Central memory CD8-positive, alpha-beta T cell (primary cell): Measurements from ENCODE around the gene ZC3H8.
A peak's percentile ranks its signal among the peaks of the same experiment; 100 is the strongest.

Experiments
- ATAC-seq: fragments of 150-1000 bp; cut with Tn5 transposase; replicated peaks from 2 replicates; pipeline ENCODE4 v1.10.0; 2022; ENCODE audit warnings: mild to moderate bottlenecking, moderate FRiP score, moderate number of reproducible peaks; ENCODE audit not compliant: poor library complexity, severe bottlenecking; ENCODE audit errors: extremely low read depth
- DNase-seq, 2 donors: peaks; one replicate each; pipeline ENCODE4 v3.0.0; 2021; ENCODE audit warnings: low spot score in 2 of 2
- H3K27ac Mint-ChIP-seq: one replicate; pipeline ENCODE4 v1.8.0; 2022; ENCODE audit warnings: low read depth, mild to moderate bottlenecking, moderate library complexity, mixed read lengths
- H3K27me3 Mint-ChIP-seq: one replicate; pipeline ENCODE4 v1.8.0; 2022; ENCODE audit warnings: mixed read lengths
- H3K36me3 Mint-ChIP-seq: one replicate; pipeline ENCODE4 v1.8.0; 2022; ENCODE audit warnings: mild to moderate bottlenecking, moderate library complexity, mixed read lengths; ENCODE audit not compliant: insufficient read depth
- H3K4me1 Mint-ChIP-seq: one replicate; pipeline ENCODE4 v1.8.0; 2022; ENCODE audit warnings: mixed read lengths
- H3K4me3 Mint-ChIP-seq: one replicate; pipeline ENCODE4 v1.8.0; 2022; ENCODE audit warnings: mild to moderate bottlenecking, moderate library complexity, mixed read lengths
- H3K9me3 Mint-ChIP-seq: one replicate; pipeline ENCODE4 v1.8.0; 2022; ENCODE audit warnings: mixed read lengths

Gene ZC3H8

DNA sequence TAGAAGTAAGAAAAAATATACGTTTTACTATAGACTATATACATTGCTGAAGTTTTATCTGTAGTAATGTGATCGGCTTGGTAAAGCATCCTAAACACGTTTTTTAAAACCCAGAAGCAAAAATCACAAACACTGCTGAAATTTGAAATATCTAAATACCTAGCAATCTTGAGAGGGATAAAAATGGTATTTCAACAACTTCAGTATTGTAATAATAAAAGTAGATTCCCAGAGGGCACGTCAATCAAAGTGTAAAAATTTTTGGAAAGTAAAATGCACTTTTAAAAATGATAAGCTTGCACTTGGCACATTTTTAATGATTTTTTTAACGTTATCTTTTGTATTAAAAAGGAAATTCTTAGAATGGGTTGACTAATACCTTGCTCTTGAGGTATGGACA is 22.1 kb upstream of the ZC3H8 start:
- no peak for DNase-seq
- no peak for ATAC-seq
- H3K9me3 Mint-ChIP-seq: no peaks in the 10 kb centered on the region
- peak overlapping the region; percentile 89 for H3K4me3 Mint-ChIP-seq
- peak overlapping the region; percentile 99 for H3K27ac Mint-ChIP-seq
- peaks cover 18% of the 10 kb centered on the region for H3K4me1 Mint-ChIP-seq
- H3K36me3 Mint-ChIP-seq: peaks cover 17% of the 10 kb centered on the region
- H3K27me3 Mint-ChIP-seq: no peaks in the 10 kb centered on the region

DNA sequence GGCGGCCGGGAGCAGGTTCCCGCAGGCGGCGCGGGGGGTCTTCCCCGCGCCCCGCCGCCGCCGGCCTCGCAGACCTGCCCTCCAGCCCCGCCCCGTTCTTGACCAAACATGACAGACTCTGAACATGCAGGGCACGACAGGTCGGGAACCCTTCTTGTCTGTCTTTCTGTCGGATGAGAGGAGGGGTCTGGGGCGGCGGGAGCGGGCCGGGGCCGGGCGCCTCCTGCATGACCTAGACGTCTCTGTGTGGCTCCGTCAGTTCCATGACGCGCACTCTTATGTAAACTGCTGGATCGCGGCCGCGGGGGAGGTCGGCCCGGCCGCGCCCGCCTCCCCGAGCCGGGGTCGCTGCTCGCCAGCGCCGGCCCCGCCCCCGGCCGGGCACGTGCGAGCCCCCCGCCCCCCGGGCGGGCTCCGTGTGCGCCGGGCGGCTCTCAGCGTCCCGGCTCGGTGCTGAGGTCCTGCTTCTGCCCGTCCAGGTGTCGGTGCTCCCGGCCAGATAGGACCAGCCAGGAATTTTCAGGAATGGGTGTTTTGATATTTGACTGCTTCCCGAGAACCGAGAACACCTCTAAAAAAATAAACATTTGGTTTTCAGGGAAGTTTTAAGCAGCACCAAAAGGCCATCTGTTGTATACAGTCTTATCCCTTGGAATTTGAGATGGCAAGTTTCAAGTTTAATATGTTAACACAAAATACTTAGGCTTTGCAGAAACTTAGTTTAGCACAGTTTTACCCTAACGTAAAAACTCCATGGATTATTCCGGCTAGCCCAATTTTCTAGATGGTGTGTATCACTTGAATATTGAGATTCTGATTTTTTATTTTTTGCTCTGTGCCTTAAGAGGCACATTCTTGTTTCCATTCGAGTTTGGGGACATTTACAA is 21.3 kb upstream of the ZC3H8 start:
- Mint-ChIP-seq H3K9me3 (no peaks in the 10 kb centered on the region), H3K36me3 (peaks cover 17% of the 10 kb centered on the region), H3K4me1 (peaks cover 13% of the 10 kb centered on the region), H3K4me3 (peak overlapping the region; percentile 89), H3K27ac (peak overlapping the region; percentile 99), H3K27me3 (no peaks in the 10 kb centered on the region)
- DNase-seq (peak; percentile 68 to 75), ATAC-seq (peak; percentile 72)

DNA sequence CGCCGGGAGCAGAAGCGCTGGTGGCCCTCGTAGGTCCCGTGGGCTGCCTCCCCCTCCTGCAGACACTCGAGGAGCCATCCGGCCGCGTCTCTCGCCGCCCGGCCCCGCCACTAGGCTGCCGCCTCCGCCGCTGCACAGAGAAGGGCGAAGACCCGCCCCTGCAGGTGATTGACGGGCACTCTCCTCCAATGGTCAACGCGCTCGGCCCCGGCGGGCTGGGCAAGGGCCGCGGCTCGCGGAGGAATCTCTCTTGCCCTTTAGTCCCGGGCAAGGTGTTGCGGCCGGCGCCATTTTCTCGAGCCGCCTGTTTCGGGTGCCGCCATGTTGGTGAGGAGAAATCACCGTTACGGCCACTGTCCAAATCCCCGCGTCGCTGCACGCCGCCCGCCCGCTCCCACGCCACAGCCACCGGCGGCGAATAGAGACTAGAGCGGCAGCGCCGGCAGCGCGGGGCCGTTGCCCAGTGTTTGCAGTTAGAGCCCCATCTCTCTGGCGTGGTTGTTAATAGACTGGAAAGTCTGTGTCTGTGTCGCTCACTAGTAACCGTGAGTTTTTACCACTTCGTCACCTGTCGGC is 20.6 kb upstream of the ZC3H8 start, which contains the start of gene ZC3H6:
Gene ZC3H6, plus strand, starts transcription at position 287 of the 576 bp plus-strand sequence. CDS start 398 bp downstream, outside the sequence.
- peak within 1 kb of the TSS; percentile 99 for H3K27ac Mint-ChIP-seq
- no peaks in the 10 kb centered on the region for H3K9me3 Mint-ChIP-seq
- peaks cover 6% of the 10 kb centered on the region for H3K4me1 Mint-ChIP-seq
- ATAC-seq (peak; percentile 95), DNase-seq (peak; percentile 100)
- no peaks in the 10 kb centered on the region for H3K27me3 Mint-ChIP-seq
- H3K4me3 Mint-ChIP-seq: peak within 1 kb of the TSS; percentile 89
- H3K36me3 Mint-ChIP-seq: peaks cover 17% of the 10 kb centered on the region

DNA sequence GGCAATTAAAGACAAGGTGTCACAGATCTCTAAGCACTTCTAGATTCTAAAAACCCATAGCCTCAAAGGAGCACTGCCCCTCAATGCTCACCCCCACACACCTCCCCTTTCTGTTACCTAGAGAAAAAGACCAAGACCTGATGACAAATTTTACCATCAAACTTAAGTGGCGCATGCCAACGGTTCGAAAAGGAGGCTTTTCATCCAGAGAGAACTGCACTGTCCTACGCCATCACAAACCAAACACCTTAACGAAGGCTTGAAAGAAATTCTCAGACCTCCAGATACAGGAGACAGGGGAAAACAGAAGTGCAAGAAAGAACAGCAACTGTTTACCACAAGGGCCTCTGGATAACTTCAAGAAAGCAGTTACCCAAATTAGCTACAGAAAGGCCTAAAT is 18.5 kb upstream of the ZC3H8 start:
- no peak overlapping the region for H3K4me3 Mint-ChIP-seq
- no peaks in the 10 kb centered on the region for H3K4me1 Mint-ChIP-seq
- DNase-seq (no peak), ATAC-seq (no peak)
- H3K27me3 Mint-ChIP-seq: no peaks in the 10 kb centered on the region
- H3K9me3 Mint-ChIP-seq: peaks cover 5% of the 10 kb centered on the region
- H3K36me3 Mint-ChIP-seq: peaks cover 17% of the 10 kb centered on the region
- H3K27ac Mint-ChIP-seq: no peak overlapping the region

DNA sequence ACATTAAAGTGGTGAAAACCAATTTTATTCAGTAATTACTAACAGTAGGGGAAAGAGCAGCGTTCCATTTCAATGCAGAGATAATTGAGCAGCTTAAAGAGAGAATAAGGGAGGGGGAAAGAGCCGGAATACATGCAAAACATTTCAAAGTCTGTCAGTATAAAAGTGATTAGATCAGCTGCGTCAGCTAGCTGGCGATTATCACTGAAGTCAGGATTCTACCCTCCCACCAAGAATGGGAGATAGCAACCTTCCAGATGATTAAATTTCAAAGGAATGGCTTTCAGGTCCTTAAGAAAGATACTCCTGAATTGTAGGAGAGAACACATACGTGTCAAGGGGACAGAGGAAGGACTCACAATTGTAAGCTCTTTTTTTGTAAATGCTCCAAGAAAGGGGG is 17.8 kb upstream of the ZC3H8 start:
- Mint-ChIP-seq H3K36me3 (peaks cover 17% of the 10 kb centered on the region), H3K27me3 (no peaks in the 10 kb centered on the region), H3K4me3 (no peak overlapping the region), H3K9me3 (peaks cover 8% of the 10 kb centered on the region), H3K27ac (no peak overlapping the region), H3K4me1 (no peaks in the 10 kb centered on the region)
- DNase-seq: no peak
- ATAC-seq: no peak

DNA sequence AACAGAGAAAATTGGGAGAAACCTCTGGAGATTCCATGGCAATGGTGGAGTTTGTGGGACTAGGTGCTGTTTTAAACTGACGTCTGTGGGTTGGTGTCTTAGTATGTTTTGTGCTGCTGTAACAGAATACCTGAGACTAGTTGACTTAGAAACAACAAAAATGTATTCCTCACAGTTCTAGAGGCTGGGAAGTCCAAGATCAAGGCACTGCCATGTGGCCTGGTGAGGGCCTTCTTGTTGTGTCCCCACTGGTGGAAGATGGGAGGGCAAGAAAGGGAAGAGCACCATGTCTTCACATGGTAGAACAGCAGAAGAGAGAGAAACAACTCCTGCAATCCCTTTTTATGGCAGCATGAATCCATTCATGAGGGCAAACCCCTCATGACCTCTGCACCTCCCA is 13.7 kb upstream of the ZC3H8 start:
- Mint-ChIP-seq H3K27ac (no peak overlapping the region), H3K4me1 (no peaks in the 10 kb centered on the region), H3K36me3 (no peaks in the 10 kb centered on the region), H3K27me3 (no peaks in the 10 kb centered on the region), H3K4me3 (no peak overlapping the region), H3K9me3 (peaks cover 8% of the 10 kb centered on the region)
- ATAC-seq (no peak), DNase-seq (no peak)

DNA sequence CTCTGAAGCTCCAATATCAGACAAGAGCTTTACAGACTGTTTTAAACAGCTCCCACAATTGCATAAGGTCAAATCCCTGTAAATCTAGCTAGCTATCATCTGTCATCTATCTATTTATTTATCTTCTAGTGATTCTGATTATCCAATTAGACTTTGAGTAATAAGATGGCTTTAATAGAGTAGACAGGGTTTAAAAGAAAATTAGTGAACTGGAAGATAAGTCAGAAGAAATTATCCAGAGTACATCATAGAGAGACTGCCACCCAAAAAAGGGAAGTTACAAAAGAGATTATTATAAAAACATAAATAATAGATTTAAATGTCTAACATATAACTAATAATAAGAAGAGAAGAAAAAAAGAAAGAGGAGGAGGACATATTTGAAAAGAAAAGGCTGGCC is 8.0 kb upstream of the ZC3H8 start:
- H3K36me3 Mint-ChIP-seq: no peaks in the 10 kb centered on the region
- no peak for DNase-seq
- no peak overlapping the region for H3K27ac Mint-ChIP-seq
- peaks cover 7% of the 10 kb centered on the region for H3K4me1 Mint-ChIP-seq
- no peak for ATAC-seq
- no peaks in the 10 kb centered on the region for H3K27me3 Mint-ChIP-seq
- no peak overlapping the region for H3K4me3 Mint-ChIP-seq
- peaks cover 6% of the 10 kb centered on the region for H3K9me3 Mint-ChIP-seq

DNA sequence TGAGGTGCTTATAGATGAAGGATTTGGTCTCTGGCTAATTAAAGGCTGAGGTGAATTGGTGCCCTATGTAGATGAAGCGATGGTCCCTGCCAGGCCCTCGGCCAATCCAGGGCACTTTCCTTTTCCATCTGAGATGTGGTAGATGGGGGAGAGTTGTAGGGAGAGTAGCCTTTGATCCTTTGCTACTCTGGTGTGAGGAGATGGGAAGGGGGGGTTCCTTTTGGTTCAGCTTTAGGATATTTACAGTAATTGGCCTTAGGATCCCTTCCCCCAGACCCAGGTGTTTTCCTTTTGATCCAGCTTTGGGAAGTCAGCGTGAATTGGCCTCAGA is 5.4 kb upstream of the ZC3H8 start:
- no peak overlapping the region for H3K27ac Mint-ChIP-seq
- no peaks in the 10 kb centered on the region for H3K27me3 Mint-ChIP-seq
- H3K9me3 Mint-ChIP-seq: peaks cover 6% of the 10 kb centered on the region
- peaks cover 7% of the 10 kb centered on the region for H3K4me1 Mint-ChIP-seq
- H3K36me3 Mint-ChIP-seq: peaks cover 2% of the 10 kb centered on the region
- ATAC-seq: no peak
- no peak for DNase-seq
- no peak overlapping the region for H3K4me3 Mint-ChIP-seq

DNA sequence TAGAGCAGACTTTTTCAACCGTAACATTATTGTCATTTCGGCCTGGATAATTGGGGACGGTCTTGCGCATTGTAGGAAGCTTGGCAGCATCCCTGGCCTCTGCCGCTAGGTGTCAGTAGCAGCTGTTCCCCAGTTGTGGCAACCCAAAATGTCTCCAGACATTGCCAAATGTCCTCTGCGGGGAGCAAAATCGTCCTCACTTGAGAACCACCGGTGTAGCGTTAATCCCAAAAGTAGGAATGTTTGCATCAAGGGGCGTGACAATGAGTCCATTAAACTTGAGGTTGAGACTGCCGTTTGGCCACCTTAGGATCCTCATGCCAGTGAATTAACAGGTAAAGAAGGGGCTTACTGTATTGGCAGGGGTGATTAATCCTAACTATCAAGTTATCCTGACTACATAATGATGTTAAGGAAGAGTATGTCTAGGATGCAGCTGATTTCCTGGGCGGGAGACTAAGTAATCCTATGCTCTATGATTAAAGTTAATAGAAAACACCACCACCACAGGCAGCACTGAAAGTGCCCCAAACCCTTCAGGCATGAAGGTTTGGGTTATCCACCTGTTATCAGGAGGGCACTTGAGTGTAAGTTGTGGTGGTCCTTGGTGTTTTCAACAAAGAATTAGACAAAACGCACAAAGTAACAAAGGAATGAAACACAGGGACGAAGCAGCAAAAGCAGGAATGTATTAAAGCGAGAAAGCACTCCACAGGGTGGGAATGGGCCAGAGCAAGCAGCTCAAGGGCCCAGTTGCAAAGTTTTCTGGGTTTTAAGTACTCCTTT is 4.9 kb upstream of the ZC3H8 start:
- Mint-ChIP-seq H3K27ac (peak overlapping the region; percentile 58), H3K4me1 (peaks cover 7% of the 10 kb centered on the region), H3K36me3 (peaks cover 6% of the 10 kb centered on the region), H3K27me3 (no peaks in the 10 kb centered on the region), H3K9me3 (peaks cover 6% of the 10 kb centered on the region), H3K4me3 (peak overlapping the region; percentile 54)
- ATAC-seq (peak; percentile 39), DNase-seq (peak; percentile 72 to 77)

DNA sequence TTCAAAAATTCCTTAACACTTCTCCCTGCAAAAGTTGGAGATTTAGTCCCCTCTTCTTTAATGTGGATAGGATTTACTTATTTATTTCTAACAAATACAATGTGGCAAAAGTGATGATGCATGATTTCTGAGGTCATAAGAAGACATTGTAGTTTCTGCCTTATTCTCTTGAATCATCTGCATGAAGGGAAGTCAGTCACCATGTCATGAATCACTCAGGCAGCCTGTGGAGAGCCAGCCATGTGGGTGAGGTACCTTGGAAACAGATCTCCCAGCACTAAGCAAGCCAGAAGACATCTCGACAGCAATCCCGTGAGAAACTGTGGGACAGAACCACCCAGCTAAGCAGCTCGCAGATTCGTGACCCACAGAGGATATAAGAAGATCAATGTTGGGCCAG is 2.7 kb upstream of the ZC3H8 start:
- Mint-ChIP-seq H3K36me3 (peaks cover 9% of the 10 kb centered on the region), H3K4me3 (no peak overlapping the region), H3K9me3 (no peaks in the 10 kb centered on the region), H3K4me1 (peaks cover 13% of the 10 kb centered on the region), H3K27me3 (no peaks in the 10 kb centered on the region), H3K27ac (no peak overlapping the region)
- ATAC-seq (no peak), DNase-seq (no peak)

DNA sequence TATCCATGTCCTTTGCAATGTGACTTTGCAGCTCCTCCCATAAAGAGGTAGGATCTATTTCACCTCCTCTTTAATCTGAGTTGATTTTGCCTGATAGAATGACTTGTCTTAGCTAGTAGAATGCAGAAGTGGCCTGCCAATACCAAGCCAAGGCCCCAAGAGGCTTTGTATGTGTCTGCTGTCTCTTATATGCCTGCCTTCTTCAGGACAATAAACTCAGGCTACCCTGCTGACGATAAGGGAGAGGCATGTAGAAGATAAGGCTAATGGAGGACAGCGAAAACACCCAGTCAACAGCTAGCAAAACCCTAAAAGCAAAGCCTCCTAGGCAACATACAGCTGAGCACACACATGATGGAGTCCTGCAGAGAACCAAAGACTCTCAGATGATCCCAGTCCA is 1.8 kb upstream of the ZC3H8 start:
- ATAC-seq: no peak

DNA sequence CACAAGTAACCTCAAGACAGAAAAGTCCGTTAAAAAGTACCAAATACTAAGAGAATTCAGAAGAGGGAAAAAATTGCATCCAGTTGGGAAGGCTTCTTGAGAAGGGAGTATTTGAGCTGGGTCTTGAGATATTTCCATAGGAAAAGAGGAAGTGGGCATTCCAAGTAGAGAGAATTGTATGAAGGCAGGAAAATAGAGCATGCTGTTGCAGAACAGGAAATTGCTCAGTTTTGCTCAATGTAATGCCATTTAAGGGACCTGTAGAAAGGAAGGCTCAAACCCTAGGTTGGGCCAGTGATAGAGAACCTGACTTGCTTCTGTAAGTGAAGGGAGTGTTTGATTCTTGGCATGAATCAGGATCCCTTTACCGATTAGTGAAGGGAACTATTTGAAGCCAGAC is 1.0 kb upstream of the ZC3H8 start:
- peak overlapping the region; percentile 75 for H3K4me3 Mint-ChIP-seq
- no peak overlapping the region for H3K27ac Mint-ChIP-seq

More for the DNA sequence above, 1.8 kb upstream of the ZC3H8 start:
- peaks cover 9% of the 10 kb centered on the region for H3K36me3 Mint-ChIP-seq
- H3K4me1 Mint-ChIP-seq: peaks cover 13% of the 10 kb centered on the region
- no peaks in the 10 kb centered on the region for H3K27me3 Mint-ChIP-seq
- DNase-seq: no peak
- H3K9me3 Mint-ChIP-seq: no peaks in the 10 kb centered on the region
- no peak overlapping the region for H3K4me3 Mint-ChIP-seq
- no peak overlapping the region for H3K27ac Mint-ChIP-seq

More for the DNA sequence above, 1.0 kb upstream of the ZC3H8 start:
- Mint-ChIP-seq H3K9me3 (no peaks in the 10 kb centered on the region), H3K4me1 (peaks cover 13% of the 10 kb centered on the region), H3K36me3 (peaks cover 9% of the 10 kb centered on the region), H3K27me3 (no peaks in the 10 kb centered on the region)
- DNase-seq (no peak), ATAC-seq (no peak)
